Esophagus muscularis mucosa (tissue), 4 donors: ENCODE results near the gene ANKMY2. TPM values are rescaled to one million over a fixed set of nuclear protein-coding genes. Genes with fewer than 3 reads are reported as not detected.

ENCODE experiments used
- DNase-seq: peaks from one replicate; pipeline ENCODE4 v3.0.0-alpha.2; 2017; ENCODE audit errors: extremely low spot score
- H3K27ac ChIP-seq, 4 donors: fragments of 200-600 bp; sonication (generic); replicated peaks in 1 of 4; 1 replicate in 3 of 4; 2 replicates in 1 of 4; pipeline ENCODE4 v1.5.1; 2016 to 2019; ENCODE audit warnings: mild to moderate bottlenecking in 1 of 4
- H3K27me3 ChIP-seq, 4 donors: fragments of 200-600 bp; sonication (generic); one replicate each; pipeline versions ENCODE4 v1.5.1 to v1.6.0; 2016 to 2019
- H3K36me3 ChIP-seq, 4 donors: fragments of 200-600 bp; sonication (generic); one replicate each; pipeline ENCODE4 v1.5.1; 2016 to 2019
- H3K4me1 ChIP-seq, 4 donors: fragments of 200-600 bp; sonication (generic); one replicate each; pipeline ENCODE4 v1.5.1; 2016 to 2019
- H3K4me3 ChIP-seq, 4 donors: fragments of 200-600 bp; sonication (generic); 1 replicate in 2 of 4; 2 replicates in 2 of 4; pipeline ENCODE4 v1.5.1; 2016 to 2019; ENCODE audit warnings: mild to moderate bottlenecking in 4 of 4, moderate library complexity in 1 of 4
- H3K9me3 ChIP-seq, 4 donors: fragments of 200-600 bp; sonication (generic); 1 replicate in 3 of 4; 2 replicates in 1 of 4; pipeline ENCODE4 v1.5.1; 2016 to 2019
- EP300 ChIP-seq: sonication (generic); formaldehyde crosslinking; IDR thresholded peaks from one replicate; pipeline ENCODE4 v1.6.1; 2017; ENCODE audit warnings: antibody characterized with exemption
- POLR2A ChIP-seq: fragments of 450-650 bp; IDR thresholded peaks from one replicate; pipeline ENCODE4 v1.6.1; 2017; ENCODE audit warnings: antibody characterized with exemption, moderate library complexity, mild to moderate bottlenecking, low read depth
- POLR2AphosphoS5 ChIP-seq, 2 donors: sonication (generic); formaldehyde crosslinking; IDR thresholded peaks; one replicate each; pipeline ENCODE4 v1.6.1; 2017; ENCODE audit warnings: antibody characterized with exemption in 2 of 2
- WGBS: methylation state at CpG from one replicate; pipeline ENCODE4 v1.1.5; 2018; 5-methylcytosine and 5-hydroxymethylcytosine counted together
- intact Hi-C: fragments of 100-400 bp; cut with DNase I; formaldehyde crosslinking; loops from one replicate; pipeline ENCODE4 v1.15.1; 2023
- total RNA-seq, 4 donors: library from RNA; depleted of rRNA; stranded (reverse); fragments of >200 nt; gene quantifications; one replicate each; pipeline versions ENCODE4 v1.1.0 to v1.2.1, GENCODE V29; 2016
- TF ChIP-seq, protein P1 (sequence below), 3 experiments: fragments of 200-600 bp in 2 of 3; fragments of 450-650 bp in 1 of 3; sonication (generic) in 2 of 3; IDR thresholded peaks; one replicate each; pipeline ENCODE4 v1.5.1; 2017 to 2019; ENCODE audit warnings: antibody characterized with exemption in 3 of 3, mild to moderate bottlenecking in 2 of 3, moderate library complexity in 1 of 3

Gene ANKMY2
- total RNA-seq, 4 donors from 2014 or later = 12.4 to 24.9 (median 17.6) TPM

DNA sequence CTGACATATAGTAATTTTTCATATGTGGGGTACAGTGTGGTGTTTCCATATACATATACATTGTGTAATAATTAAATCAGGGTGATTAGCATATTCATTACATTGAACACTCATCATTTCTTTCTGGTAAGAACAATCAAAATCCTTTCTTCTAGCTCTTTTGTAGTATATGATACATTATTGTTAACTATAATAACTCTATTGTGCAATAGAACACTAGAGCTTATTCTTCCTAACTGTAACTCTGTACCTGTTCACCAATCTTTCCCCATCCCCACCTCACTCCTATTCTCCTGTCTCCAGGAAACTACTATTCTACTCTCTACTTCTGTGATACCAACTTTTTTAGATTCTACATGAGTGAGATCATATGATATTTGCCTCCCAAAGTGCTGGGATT lies 9.8 kb upstream of the ANKMY2 start:
- Histone ChIP-seq H3K4me3 (no peak overlapping the region), H3K9me3 (no peaks in the 10 kb centered on the region), H3K36me3 (no peaks in the 10 kb centered on the region), H3K27me3 (no peaks in the 10 kb centered on the region), H3K27ac (no peak overlapping the region), H3K4me1 (peaks cover 32 to 46% (median 37%) of the 10 kb centered on the region in 4 donors)
- intact Hi-C loops = no loop called here
- no peak for DNase-seq
- TF ChIP-seq, protein P1, sequence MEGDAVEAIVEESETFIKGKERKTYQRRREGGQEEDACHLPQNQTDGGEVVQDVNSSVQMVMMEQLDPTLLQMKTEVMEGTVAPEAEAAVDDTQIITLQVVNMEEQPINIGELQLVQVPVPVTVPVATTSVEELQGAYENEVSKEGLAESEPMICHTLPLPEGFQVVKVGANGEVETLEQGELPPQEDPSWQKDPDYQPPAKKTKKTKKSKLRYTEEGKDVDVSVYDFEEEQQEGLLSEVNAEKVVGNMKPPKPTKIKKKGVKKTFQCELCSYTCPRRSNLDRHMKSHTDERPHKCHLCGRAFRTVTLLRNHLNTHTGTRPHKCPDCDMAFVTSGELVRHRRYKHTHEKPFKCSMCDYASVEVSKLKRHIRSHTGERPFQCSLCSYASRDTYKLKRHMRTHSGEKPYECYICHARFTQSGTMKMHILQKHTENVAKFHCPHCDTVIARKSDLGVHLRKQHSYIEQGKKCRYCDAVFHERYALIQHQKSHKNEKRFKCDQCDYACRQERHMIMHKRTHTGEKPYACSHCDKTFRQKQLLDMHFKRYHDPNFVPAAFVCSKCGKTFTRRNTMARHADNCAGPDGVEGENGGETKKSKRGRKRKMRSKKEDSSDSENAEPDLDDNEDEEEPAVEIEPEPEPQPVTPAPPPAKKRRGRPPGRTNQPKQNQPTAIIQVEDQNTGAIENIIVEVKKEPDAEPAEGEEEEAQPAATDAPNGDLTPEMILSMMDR (IDR thresholded peaks at IDR 0.05) = no peak
- TF ChIP-seq POLR2AphosphoS5 (IDR thresholded peaks at IDR 0.05) = no peak
- no peak for TF ChIP-seq EP300
- TF ChIP-seq POLR2A = no peak

- H3K4me3 ChIP-seq = no peak overlapping the region
- TF ChIP-seq EP300 (no peak), POLR2A (no peak), POLR2AphosphoS5 (IDR thresholded peaks at IDR 0.05) (no peak)
- TF ChIP-seq, protein P1 (IDR thresholded peaks at IDR 0.05) = no peak
- DNase-seq = no peak
- no peaks in the 10 kb centered on the region for H3K9me3 ChIP-seq
- H3K27me3 ChIP-seq = no peaks in the 10 kb centered on the region
- 74% methylated on average over 2 of the region's 2 CpGs for WGBS
- peaks cover 45 to 63% (median 53%) of the 10 kb centered on the region in 4 donors for H3K4me1 ChIP-seq
- no peaks in the 10 kb centered on the region for H3K36me3 ChIP-seq
- intact Hi-C loops = no loop called here
- H3K27ac ChIP-seq = no peak overlapping the region
Measured at GRCh38 chr7:16652888-16653287, 7.3 kb upstream of the ANKMY2 start.

DNA sequence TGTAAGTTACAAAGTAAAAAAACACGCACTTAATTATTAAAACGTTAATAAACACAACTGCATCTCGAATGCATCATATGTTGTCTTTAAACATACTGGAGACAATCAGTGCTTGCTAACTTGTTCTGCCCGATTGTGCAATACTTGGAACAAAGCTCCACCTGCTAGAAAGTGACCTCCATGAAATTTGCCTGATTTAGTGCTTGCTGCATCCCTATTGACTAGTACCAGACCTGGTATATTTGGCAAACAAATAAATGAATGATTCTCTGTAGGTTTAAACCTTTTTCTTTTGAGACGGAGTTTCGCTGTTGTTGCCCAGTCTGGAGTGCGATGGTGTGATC lies 6.7 kb upstream of the ANKMY2 start:
- no peaks in the 10 kb centered on the region for H3K9me3 ChIP-seq
- H3K27ac ChIP-seq = peak overlapping the region in 2 of 4 donors; percentile 5 to 46
- H3K36me3 ChIP-seq = no peaks in the 10 kb centered on the region
- WGBS = 89% methylated on average over 7 of the region's 7 CpGs
- H3K4me3 ChIP-seq = no peak overlapping the region
- H3K4me1 ChIP-seq = peaks cover 40 to 63% (median 55%) of the 10 kb centered on the region in 4 donors
- intact Hi-C loops = no loop called here
- no peak for TF ChIP-seq POLR2AphosphoS5 (IDR thresholded peaks at IDR 0.05)
- TF ChIP-seq, protein P1 (IDR thresholded peaks at IDR 0.05) = no peak
- no peak for TF ChIP-seq EP300
- no peak for TF ChIP-seq POLR2A
- H3K27me3 ChIP-seq = no peaks in the 10 kb centered on the region
- DNase-seq = no peak

DNA sequence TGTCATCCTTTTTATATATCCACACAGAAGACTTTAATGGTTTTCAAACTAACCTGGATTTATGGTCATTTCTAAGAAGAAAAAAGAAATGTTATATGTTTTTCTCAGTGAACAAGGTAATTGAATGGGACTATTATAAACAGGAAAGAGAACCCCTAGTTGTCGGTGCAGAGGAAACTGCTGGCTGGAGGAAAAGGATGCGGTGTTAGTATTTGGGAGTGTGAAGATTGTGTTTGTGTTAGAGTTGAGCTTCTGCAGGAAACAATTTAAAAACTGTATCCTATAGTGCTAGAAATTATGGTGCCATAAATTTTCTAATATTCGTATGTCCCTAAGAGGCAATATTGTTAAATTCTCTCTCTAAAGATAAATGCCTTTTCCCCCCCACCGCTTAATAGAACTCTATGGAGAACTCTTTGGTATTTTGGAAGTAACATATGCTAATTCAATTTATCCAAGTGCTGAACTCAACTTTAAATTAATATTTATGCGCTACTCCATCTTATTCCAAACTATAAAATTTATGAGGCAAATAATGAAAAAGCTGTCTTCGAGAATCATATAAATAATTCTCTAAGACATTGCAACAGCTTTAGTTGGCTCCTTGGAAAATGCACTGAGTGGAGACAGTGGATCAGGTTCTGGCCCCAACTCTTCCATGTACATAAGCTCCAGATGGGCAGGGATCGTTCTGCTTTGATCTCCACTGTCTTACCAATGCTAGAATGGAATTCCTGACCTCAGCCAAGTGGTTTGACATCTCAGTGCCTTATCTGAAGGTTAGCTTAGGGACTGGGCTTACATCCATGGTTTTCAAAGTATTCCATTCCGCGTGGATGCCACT lies 6.1 kb upstream of the ANKMY2 start:
- Histone ChIP-seq H3K9me3 (no peaks in the 10 kb centered on the region), H3K4me1 (peaks cover 40 to 68% (median 61%) of the 10 kb centered on the region in 4 donors), H3K27ac (peak overlapping the region in 2 of 4 donors; percentile 5 to 46), H3K36me3 (no peaks in the 10 kb centered on the region), H3K27me3 (no peaks in the 10 kb centered on the region), H3K4me3 (no peak overlapping the region)
- no peak for TF ChIP-seq EP300
- no peak for TF ChIP-seq POLR2A
- no peak for TF ChIP-seq POLR2AphosphoS5 (IDR thresholded peaks at IDR 0.05)
- TF ChIP-seq, protein P1 (IDR thresholded peaks at IDR 0.05) = no peak
- intact Hi-C loops = no loop called here
- DNase-seq = no peak
- WGBS = 73% methylated on average over 9 of the region's 9 CpGs
